Ascending aorta (tissue), 2 donors: ENCODE results near the gene CNTNAP2. TPM values are rescaled to one million over a fixed set of nuclear protein-coding genes. Genes with fewer than 3 reads are reported as not detected.

Source experiments
- DNase-seq, 2 donors: peaks; one replicate each; pipeline ENCODE4 v3.0.0-alpha.2; 2019; ENCODE audit warnings: low spot score in 2 of 2
- H3K27ac ChIP-seq, 2 donors: fragments of 200-600 bp; sonication (generic); one replicate each; pipeline ENCODE4 v1.5.1; 2016 to 2017; ENCODE audit warnings: mild to moderate bottlenecking in 1 of 2
- H3K27me3 ChIP-seq: fragments of 200-600 bp; sonication (generic); one replicate; pipeline ENCODE4 v1.5.1; 2017
- H3K36me3 ChIP-seq, 2 donors: fragments of 200-600 bp; sonication (generic); one replicate each; pipeline ENCODE4 v1.5.1; 2016
- H3K4me1 ChIP-seq, 2 donors: fragments of 200-600 bp; sonication (generic); one replicate each; pipeline ENCODE4 v1.5.1; 2016 to 2017; ENCODE audit warnings: mild to moderate bottlenecking in 1 of 2
- H3K4me3 ChIP-seq, 2 donors: fragments of 200-600 bp; sonication (generic); one replicate each; pipeline ENCODE4 v1.5.1; 2016 to 2017; ENCODE audit warnings: mild to moderate bottlenecking in 1 of 2
- H3K9me3 ChIP-seq, 2 donors: fragments of 200-600 bp; sonication (generic); one replicate each; pipeline ENCODE4 v1.5.1; 2016
- intact Hi-C: fragments of 100-400 bp; cut with DNase I; formaldehyde crosslinking; loops from one replicate; pipeline ENCODE4 v1.15.1; 2023
- total RNA-seq: library from RNA; depleted of rRNA; stranded (reverse); fragments of >200 nt; gene quantifications from one replicate; pipeline ENCODE4 v1.1.0, GENCODE V29; 2016
- TF ChIP-seq, protein P1 (sequence below), 3 experiments: fragments of 200-600 bp in 2 of 3; fragments of 450-650 bp in 1 of 3; sonication (generic) in 2 of 3; IDR thresholded peaks; one replicate each; pipeline ENCODE4 v1.5.1; 2016 to 2019; ENCODE audit warnings: antibody characterized with exemption in 3 of 3, mild to moderate bottlenecking in 1 of 3, moderate library complexity in 1 of 3

Gene CNTNAP2
- total RNA-seq, 1 donor from 2014 or later = not detected

DNA sequence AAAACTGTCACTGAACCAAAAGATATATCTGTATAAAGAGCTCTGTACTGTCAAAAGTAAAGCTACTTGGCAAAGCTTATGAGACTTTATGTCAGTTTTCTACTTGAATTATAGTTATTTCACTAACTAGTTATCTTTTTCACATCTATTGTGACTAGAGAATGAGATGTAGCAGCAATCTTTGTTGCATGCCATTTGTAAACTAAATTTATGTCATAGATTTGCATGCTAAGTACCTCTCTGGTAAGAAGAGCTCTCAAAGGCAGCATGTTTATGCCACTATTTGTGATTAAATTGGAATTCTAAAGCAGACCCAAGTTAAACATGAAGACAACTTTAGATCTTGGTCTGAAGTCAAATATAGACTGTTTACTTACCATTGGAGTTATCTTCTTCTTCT is 300.6 kb downstream of the CNTNAP2 start:
- Histone ChIP-seq H3K36me3 (no peaks in the 10 kb centered on the region), H3K27me3 (no peaks in the 10 kb centered on the region), H3K4me1 (no peaks in the 10 kb centered on the region), H3K4me3 (no peak overlapping the region), H3K27ac (no peak overlapping the region), H3K9me3 (no peaks in the 10 kb centered on the region)
- TF ChIP-seq, protein P1, sequence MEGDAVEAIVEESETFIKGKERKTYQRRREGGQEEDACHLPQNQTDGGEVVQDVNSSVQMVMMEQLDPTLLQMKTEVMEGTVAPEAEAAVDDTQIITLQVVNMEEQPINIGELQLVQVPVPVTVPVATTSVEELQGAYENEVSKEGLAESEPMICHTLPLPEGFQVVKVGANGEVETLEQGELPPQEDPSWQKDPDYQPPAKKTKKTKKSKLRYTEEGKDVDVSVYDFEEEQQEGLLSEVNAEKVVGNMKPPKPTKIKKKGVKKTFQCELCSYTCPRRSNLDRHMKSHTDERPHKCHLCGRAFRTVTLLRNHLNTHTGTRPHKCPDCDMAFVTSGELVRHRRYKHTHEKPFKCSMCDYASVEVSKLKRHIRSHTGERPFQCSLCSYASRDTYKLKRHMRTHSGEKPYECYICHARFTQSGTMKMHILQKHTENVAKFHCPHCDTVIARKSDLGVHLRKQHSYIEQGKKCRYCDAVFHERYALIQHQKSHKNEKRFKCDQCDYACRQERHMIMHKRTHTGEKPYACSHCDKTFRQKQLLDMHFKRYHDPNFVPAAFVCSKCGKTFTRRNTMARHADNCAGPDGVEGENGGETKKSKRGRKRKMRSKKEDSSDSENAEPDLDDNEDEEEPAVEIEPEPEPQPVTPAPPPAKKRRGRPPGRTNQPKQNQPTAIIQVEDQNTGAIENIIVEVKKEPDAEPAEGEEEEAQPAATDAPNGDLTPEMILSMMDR (IDR thresholded peaks at IDR 0.05) = no peak
- intact Hi-C loops = no loop called here
- no peak for DNase-seq

DNA sequence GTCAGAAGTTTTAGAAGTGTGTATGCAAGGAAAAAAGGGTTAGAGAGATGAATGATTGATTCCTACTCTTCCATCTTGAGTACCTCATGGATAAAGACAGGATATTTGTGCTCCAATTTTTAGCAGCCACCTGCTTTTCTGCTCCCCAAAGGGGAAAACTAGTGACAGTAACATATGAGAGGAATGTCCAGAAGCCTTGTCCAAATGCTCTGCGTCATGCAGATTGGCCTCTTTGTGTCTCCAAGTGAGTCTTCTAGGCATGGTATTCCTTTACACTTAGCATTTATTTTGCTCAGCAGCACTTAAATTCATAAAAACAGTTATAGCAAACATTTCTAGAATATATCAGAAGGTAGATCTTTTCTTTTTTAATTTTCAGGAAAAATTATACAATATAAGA is 306.8 kb downstream of the CNTNAP2 start:
- Histone ChIP-seq H3K27ac (no peak overlapping the region), H3K27me3 (no peaks in the 10 kb centered on the region), H3K4me3 (no peak overlapping the region), H3K4me1 (no peaks in the 10 kb centered on the region), H3K36me3 (no peaks in the 10 kb centered on the region), H3K9me3 (no peaks in the 10 kb centered on the region)
- TF ChIP-seq, protein P1 (IDR thresholded peaks at IDR 0.05) = no peak
- intact Hi-C loops = no loop called here
- DNase-seq = no peak

DNA sequence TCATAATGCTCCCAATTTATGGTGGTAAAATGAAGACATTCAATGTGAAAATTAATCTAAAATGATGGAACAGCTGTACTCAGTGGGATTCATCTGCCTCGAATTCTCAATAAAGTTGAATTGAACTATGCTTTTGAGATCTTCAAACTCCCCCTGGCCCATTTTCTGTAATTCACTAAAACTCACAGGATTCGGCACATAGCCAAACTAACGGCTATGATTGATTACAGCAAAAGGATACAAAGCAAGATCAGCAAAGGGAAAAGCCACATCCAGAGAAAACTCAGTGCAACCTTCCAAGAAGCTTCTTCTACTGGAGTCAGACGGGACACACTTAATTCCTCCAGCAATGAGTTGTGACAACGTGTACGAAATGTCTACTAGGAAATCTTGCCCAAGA is 307.5 kb downstream of the CNTNAP2 start:
- intact Hi-C loops = no loop called here
- no peak overlapping the region for H3K27ac ChIP-seq
- no peaks in the 10 kb centered on the region for H3K27me3 ChIP-seq
- no peaks in the 10 kb centered on the region for H3K9me3 ChIP-seq
- no peaks in the 10 kb centered on the region for H3K4me1 ChIP-seq
- H3K36me3 ChIP-seq = no peaks in the 10 kb centered on the region
- DNase-seq = no peak
- H3K4me3 ChIP-seq = no peak overlapping the region
- TF ChIP-seq, protein P1 (IDR thresholded peaks at IDR 0.05) = no peak

DNA sequence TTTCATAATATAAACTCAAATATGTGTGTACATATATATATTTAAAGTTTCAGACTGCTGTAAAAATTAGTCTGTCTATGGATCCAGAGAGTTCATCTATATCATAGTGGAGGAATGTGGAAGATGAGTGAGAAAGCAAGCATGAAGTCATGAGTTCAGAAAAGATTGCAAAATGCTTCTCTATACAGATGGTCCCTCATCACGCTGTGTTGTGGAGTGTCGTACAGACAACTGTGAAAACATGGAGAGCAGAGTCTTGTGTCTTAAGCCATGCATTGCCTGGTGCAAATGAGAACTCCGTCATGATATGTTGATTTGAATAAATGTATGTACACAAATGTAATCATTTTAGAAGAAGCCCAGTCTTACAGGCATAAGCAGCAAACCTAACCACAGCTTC is 316.9 kb downstream of the CNTNAP2 start:
- TF ChIP-seq, protein P1 (IDR thresholded peaks at IDR 0.05) = no peak
- H3K4me1 ChIP-seq = no peaks in the 10 kb centered on the region
- no peak overlapping the region for H3K4me3 ChIP-seq
- intact Hi-C loops = no loop called here
- DNase-seq = no peak
- H3K9me3 ChIP-seq = no peaks in the 10 kb centered on the region
- H3K36me3 ChIP-seq = no peaks in the 10 kb centered on the region
- H3K27ac ChIP-seq = no peak overlapping the region
- no peaks in the 10 kb centered on the region for H3K27me3 ChIP-seq

DNA sequence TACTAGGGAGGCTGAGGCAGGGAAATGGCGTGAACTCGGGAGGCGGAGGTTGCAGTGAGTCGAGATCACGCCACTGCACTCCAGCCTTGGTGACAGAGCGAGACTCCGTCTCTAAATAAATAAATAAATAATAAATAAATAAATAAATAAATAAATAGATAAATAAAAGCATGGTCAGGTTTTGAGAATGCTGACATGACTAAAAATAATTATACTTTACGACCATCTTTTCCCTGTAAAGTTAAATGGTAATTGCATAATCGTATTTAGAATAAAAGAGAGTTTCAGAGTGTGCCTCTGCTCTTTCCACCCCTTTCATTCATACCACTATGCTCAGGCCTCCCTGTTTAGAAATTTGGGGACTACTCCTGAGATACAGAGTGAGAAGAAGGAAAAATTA is 326.5 kb downstream of the CNTNAP2 start:
- no peak for DNase-seq
- Histone ChIP-seq H3K4me3 (no peak overlapping the region), H3K9me3 (no peaks in the 10 kb centered on the region), H3K27me3 (no peaks in the 10 kb centered on the region), H3K36me3 (no peaks in the 10 kb centered on the region), H3K27ac (no peak overlapping the region), H3K4me1 (no peaks in the 10 kb centered on the region)
- TF ChIP-seq, protein P1 (IDR thresholded peaks at IDR 0.05) = no peak
- intact Hi-C loops = no loop called here

DNA sequence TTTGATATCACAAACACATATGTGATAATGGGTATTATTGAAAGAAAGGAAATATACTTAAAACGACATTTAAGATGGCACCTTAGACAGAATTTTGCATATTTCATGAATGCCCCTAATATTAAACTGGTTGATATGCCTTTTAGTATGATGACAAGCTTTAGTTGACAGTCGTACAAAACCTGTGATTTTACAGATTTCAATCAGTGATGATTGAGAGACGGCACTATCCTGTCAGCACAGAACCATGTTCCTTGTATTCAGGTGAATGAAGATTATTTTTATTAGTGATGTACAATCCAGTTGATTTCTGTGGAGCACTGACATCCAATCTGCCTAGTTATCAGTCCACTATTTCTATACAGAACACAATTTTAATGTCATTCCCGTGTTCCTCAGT is 333.0 kb downstream of the CNTNAP2 start:
- DNase-seq = no peak
- Histone ChIP-seq H3K9me3 (no peaks in the 10 kb centered on the region), H3K27ac (no peak overlapping the region), H3K36me3 (no peaks in the 10 kb centered on the region), H3K4me1 (no peaks in the 10 kb centered on the region), H3K27me3 (no peaks in the 10 kb centered on the region), H3K4me3 (no peak overlapping the region)
- intact Hi-C loops = no loop called here
- TF ChIP-seq, protein P1 (IDR thresholded peaks at IDR 0.05) = no peak
